HPDE6-E6E7 (cell line): ENCODE measurements around the gene ZDHHC7.
"Not testable (repeated sequence)": the region's sequence is repeated elsewhere in the genome, so short reads cannot be mapped to it uniquely, and the experiment has no call there.

Experiments used
- DNase-seq: peaks from one replicate; pipeline ENCODE4 v3.0.0; 2011; ENCODE audit warnings: missing footprints; ENCODE audit errors: extremely low spot score

The ZDHHC7 gene, protein sequence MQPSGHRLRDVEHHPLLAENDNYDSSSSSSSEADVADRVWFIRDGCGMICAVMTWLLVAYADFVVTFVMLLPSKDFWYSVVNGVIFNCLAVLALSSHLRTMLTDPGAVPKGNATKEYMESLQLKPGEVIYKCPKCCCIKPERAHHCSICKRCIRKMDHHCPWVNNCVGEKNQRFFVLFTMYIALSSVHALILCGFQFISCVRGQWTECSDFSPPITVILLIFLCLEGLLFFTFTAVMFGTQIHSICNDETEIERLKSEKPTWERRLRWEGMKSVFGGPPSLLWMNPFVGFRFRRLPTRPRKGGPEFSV

DNA sequence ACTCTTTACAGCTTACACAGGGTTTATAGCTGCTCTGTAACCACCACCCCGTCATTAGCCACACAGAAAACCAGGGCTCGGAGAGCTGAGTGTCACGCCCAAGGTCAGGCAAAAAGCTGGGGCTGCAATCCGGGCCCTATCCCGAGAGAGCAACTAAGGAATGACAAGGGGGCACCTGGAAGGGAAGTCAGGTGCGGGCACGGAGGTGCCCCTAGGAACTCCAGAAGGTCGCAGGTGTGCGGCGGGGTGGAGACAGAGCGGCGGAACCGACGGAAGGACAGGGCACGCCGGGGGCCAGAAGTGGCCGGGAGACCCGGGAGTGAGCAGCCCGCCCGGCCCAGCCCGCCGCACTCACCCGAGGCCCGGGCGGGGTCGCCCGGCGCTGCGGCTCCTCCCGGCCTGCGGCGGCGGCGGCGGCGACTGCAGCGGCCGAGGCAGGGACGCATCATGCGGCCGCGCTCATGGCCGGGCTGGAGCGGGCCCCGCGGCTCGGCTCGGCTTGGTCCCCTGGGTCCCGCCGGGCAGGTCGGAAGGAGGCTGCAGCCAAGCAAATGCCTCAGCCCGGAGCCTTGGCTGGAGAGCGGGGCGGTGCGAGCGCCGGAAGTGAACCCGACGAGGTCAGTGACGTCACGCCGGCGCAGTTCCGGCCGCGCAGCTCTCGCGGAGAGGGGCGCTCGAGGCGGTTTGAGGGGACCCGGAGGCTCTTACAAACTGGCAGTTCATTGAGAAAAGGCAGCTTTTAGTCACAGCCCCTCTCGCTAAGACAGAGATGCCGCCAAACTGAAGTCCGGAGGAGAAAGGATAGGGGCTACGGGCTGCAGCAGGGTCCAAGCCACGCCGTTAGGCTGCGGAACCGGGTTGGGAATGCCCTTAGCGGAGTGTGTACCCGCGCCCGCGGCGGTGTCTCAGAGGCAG lies at the start of gene ZDHHC7:
Gene ZDHHC7 (minus strand): TSS at position 605 of the 915 bp plus-strand sequence. CDS start 20,917 bp downstream, outside the sequence.
- DNase-seq: peak; percentile 83

DNA sequence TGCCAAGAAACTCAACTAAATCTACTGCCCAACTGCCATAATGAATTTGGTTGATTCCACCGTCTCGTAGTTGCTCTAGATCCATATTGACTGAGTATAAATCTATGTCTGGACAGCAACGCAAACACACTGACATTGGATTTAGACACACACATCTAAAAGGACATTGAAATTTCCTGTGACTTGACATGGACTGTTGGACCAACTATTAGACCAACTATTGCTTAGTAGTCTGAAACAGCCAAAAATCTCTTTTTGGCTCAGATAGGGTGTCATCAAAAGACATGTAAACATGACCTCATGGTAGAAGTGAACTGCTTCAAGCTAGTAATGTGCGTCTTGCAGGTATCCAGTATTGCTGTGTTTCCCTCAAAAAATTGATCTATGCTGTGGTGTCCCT lies 47.6 kb upstream of the ZDHHC7 start:
- no peak for DNase-seq

DNA sequence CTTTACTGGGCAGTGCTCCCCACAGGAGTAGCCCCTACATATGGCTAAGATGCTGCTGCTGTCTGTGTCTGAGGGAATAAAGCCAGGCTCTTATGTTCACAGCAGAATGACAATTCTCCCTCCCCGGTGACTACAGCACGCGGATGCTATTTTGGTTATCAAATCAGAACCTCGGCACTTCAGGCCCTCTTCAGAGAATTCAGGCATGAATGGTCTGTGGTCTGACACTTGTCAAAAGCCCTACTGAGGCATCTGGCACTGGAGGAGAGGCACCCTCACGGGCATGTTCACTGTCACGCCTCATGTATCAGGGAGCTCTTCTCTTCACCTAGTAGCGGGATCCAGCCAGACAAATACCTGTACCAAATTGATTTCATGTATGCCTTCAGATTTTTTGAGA lies 46.6 kb upstream of the ZDHHC7 start:
- DNase-seq: no peak

DNA sequence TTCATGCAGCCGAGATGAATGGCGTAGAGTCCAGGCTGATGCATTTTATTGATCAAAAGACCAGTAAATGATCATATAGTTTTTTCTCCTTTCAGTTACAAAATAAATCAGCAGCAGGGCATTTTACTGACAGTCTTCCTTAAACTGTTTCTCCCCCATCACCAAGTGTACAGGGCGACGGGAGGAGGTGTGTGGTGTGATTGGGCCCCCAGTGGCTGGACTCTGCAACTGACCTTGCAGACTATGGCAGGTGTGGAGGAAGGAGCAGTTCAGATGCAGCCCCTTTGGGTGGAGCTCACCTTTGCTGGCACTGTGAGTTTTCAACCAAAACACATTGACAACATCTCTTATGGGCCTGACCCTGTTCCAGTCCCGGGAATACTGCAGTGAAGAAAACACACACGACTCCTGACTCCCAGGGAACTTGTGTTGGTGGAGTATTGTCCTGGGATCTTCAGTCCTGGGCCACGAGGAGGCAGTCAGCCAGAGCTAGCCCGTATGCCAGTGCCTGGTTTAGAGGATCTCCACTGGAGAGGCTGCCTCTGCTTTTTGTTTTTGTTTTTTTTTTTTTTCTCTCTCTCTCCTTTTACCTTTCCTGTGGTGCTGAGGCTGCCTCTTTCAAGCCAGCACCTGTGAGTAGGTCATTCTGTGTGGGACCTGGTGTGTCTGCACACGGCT lies 46.0 kb upstream of the ZDHHC7 start:
- DNase-seq: peak; percentile 50

DNA sequence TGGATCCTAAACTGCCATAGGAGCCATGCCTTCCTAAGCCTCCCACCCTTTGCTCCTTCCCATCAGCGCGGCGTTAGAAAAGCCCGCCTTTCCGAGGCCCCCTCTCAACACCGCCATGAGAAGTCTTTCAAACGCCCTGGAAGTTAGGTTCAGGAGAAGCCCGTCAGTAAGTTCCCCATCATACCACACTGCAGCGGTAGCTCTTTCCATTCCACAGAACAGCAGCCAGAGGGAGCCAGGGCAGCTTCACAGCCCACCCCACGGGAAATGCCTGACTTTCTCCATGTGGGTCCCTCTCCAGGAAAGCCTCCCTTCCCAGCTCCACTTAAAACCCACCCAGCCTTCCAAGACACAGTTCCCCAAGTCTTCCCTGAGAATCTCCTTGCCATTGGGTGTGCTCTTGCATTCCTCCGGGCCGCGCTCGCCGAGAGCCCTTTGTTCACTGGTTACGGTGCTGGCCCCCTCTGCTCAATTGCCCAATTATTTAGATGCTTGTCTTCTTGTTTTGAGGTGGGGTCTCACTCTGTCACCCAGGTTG lies 44.9 kb upstream of the ZDHHC7 start:
- no peak for DNase-seq

DNA sequence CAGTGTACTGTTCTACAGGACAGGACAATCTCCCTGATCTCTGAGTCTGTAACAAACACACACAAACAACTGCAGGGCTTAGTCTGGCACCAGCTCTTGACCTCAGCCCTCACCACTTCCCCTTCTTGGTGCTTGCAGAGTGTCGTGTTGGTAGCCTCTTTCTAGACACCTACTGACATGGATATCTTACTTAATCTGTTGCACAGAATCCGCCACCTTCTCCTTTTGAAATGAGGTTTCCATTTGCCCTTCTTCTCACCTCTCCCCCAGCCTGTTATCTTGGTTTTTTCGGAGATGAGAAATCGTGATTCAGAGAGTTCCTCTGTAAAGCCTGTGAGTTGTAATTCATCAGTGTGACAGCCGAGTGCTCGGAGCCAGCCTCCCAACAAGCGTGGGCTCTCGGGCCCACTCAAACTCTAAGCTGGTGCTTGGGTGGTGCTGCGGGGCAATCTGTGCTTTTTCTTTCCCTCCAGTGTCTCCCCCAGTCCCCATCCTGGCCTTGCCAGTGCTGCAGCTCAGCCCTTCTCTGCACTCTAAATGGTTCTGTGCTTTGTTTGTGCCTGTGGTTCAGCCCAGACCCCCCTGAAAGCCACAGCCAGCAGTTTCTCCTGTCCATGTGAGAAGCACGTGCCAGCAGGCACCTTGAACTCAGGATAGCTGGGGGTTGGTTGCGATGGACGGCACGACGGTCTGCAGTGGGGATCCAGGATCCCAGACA lies 44.3 kb upstream of the ZDHHC7 start:
- no peak for DNase-seq

DNA sequence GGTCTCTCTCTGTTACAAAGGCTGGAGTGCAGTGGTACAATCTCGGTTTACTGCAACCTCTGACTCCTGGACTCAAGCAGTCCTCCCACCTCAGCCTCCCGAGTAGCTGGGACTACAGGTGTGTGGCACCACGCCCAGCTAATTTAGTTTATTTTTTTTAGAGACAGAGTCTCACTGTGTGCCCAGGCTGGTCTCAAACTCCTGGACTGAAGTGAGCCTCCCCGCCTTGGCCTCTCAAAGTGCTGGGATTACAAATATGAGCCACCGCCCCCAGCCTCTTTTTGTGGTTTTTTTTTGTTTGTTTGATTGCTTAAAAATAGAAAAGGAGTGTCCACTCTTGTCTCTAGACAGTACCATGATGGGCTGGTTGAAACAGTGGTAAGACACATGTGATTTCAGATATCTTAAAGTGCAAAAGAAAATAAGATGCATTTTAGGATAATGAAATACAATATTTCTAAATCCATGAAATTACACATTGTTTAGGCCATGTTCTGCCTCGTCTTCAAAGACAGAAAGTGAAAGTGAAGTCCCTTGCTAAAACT lies 43.7 kb upstream of the ZDHHC7 start:
- no peak for DNase-seq

DNA sequence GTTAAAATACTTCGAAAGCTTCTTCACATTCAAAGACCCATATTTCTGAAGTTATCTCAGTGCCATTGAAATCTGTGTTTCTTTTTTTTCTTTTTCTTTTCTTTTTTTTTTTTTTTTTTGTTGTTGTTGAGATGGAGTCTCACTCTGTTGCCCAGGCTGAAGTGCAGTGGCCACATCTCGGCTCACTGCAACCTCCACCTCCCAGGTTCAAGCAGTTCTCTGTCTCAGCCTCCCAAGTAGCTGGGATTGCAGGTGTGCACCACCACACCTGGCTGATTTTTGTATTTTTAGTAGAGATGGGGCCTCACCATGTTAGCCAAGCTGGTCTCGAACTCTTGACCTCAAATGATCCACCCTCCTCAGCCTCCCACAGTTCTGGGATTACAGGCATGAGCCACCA lies 43.0 kb upstream of the ZDHHC7 start:
- not testable (repeated sequence) for DNase-seq

DNA sequence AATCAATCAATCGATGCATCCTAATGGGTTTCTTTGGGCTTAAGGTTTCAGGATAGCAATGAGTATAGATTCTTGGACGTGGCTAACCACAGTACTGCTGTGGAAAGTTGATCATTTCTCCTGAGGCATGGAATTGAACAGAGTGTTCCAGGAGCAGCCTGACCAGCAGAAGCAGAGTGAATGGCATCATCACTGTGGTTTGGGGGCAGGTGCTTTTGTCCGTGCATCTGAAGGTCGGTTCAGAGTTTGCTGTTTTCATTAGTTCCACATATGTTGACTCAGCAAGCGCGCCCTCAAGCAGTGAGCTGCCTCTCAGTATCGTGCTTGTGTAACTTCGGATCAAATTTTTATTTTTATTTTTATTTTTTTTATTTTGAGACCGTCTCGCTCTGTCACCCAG lies 41.2 kb upstream of the ZDHHC7 start:
- DNase-seq: no peak

DNA sequence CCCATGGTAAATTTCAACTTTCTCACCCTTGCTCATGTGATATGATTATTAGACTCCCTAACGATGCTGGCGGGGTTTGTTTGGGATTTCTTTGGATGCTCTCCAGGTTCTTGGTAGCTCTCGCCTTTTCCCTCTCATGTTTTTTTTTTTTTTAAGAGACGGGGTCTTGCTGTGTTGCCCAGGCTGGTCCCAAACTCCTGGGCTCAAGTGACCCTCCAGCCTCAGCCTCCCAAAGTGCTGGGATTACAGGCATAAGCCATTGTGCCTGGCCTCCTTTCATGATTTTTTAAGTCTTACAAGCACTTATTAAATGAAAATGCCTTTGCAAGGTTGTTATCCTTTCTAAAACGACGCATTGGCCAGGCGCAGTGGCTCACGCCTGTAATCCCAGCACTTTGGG lies 40.3 kb upstream of the ZDHHC7 start:
- no peak for DNase-seq

DNA sequence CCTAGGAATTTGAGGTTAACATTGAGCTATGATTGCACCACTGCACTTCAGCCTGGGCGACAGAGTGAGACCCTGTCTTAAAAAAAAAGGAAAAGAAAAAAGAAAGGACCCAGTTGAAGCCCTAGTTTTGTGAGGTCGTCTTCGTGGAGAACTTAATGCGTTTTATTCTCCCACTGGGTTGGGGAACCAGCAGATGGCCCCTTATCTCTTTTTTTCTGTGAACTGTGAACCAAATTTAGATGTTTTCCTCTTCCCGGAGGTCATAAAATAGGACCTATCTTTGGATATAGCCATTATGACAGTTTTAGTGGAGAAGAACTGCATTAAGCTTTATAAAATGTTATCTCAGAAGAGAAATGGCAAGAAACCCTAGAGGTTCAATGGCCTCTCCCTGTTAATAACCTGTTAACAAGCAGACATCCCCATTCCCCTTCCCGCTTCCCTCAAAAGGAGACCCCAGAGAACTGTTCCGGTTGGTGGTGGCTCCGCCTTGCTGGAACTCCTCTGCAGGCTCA lies 39.8 kb upstream of the ZDHHC7 start:
- no peak for DNase-seq

DNA sequence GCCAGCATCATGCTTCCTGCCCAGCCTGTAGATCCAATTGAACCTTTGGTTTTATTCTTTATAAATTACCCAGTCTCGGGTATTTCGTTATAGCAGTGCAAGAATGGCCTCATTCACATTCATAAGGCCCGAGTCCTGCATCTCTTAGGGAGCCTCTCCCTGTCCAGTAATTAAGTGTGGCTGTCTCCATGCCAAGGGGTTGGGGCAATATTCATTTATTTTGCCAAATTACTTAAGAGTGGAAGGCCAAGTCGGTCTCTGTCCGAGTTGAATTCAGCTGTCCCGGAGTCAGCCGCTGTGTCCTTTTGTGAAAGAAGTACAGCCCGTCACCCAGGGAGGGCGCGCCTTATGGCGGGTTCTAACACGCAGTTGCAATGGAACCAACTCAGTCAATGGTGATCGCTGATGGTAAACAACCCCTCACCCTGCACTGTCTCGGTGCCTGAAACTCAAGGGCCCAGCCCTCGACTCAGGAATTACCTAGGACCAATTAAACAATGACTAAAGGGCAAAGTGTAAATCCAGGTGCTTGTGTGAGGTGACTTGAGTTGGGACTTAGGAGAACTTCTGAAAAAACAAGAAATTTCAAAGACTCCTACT lies 38.5 kb upstream of the ZDHHC7 start:
- DNase-seq: no peak

DNA sequence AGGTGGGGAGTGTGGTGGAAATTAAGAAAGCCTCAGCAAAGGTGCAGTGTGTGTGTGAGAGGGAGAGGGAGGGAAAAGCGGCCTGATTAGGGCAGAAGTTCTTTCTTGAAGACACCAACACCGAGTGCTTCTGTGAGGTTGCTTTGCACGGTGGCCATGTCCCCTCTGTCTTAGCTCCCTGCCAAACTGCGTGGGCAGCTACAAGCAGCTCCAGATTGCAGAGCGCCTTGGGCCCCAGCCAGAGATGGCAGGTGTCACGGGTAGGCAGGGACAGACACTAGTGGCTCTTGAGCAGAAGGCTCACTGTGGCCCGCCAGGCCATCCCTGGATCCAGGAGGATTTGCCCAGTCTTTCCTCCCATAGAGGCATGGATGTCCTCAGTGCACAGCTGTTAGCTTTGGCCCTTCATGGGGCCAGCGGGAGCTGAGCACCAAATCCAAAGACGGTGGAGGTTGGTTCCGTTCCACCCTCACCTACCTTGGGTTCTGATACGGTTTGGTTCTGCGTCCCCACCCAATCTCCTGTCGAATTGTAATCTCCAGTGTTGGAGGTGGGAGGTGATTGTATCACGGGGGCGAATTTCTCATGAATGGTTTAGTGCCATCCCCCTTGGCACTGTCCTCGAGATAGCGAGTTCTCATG lies 37.7 kb upstream of the ZDHHC7 start:
- no peak for DNase-seq

DNA sequence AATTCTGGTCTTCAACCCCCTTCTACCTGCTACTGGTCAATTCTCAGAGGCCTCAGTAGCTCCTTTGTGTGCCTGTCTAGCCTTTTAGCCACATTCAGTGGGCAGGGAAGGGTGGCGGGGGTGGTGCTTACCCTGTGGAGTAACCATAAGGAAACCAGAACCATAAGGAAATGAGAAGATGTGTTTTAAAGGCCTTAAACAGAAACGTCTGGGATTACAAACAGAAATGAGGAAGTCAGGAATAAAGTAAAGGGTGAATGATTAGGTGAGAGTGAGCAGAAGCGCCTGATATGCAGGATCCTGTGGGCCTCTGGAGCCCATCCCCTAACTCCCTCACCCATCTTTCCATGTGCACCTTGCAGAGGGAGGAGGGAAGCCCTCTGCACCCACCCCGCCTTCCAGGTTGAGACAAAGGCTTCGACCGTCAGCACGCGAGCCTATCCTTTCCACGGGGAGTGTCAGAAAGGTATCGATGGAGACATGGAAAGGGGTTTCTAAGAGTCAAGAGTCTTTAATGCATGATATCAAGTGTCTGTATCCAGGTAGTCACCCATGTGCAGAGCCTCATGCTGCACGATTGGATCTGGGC lies 36.6 kb upstream of the ZDHHC7 start:
- no peak for DNase-seq

DNA sequence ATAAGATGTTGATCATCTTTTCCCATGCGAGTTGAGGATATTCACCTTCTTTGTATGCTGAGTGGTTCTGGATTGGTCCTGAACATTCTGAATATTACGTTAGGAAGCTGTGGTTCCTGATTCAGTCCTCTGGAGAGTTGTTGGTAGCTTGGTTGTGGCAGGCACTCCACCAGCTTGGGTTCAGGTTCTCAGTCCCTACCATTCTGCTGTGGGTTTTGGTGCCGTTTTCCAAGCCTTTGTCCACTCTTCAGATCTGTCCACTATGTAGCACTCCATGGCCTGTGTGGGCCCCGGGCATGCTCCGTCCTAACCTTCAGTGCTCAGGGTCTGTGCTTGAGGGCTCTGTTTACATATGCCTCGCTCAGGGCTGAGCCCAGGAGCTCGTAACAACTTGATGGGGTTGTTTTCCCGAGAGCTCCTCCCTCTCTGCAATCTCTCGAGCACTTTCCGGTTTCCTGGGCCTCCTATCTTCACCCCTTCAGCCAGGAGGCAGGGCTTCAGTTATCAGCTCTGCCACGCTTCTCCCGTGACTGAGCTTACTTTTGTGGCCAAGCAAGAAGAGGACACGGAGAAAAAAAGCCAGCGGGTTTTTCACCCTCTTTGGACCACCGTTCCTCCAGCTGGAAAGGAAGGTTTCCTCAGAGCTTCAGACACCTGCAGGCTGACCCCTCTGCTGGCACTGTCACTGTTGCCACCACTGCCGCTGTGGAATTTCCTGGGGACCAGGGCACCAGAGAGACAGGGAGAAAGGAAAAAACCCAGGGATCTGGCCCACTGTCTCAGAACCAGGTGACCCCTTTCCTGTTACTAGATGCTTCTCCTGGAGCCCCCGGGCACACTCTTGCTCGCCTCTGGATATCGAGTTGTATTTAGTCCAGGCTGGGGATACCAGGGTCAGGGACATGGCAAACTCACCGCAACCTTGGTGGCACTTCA lies 35.9 kb upstream of the ZDHHC7 start:
- DNase-seq: no peak

DNA sequence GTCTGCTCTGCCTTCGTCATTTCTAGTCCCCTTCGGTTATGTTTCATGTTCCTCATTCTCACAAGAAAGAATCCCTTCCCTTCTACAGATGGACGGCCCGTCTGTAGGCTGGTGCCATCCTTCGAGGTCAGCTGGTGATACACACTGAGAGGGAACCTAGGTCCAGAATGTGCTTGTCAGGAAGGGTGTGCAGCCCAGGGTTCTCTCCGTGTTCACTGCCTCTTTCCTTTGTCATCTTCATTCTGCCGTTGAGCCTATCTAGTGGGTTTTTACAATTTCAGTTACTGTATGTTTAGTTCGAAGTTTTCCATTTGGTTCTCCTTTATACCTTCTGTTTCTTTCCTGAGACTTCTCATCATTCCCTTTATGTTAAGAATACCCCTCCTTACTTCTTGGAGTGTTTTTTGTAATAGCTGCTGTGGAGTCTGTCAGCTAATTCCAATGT lies 35.2 kb upstream of the ZDHHC7 start:
- DNase-seq: no peak

DNA sequence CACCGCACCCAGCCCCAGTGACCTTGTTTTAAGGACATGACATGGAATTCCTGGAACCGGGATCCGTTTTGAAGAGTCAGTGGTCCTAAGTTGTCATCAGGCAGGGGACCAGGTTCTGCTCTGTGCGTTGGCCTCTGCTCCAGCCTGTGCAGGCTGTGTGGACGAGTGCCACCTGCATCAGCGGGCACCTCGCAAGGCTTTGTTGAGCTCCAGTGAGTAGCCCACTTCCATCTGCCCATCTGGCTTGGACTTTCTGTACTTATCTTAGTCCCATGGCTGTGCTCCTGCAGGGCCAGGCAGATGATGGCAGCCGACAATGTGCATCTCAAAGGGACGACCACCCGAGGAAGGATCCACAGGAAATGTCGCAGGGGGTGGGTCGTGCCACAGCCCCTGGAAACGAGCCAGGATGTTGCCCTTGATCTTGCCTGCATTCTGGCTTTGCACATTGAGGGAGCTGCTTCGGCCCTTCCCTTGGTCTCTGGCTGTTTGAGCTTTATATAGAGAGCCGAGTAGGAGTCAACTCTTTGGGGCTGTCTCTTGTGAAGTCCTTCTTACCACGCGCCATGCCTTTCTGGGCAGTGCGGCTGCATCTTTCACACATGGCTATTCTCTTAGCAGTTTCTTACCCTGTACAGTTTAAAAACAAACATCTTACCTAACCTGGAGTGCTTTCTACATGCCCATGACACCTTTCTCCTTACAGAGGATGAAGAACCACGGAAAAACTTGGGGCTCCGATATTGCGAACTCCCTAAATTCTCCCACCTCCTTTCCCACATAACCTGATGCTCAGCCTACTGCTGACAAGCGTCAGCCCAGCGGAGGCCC lies 34.5 kb upstream of the ZDHHC7 start:
- no peak for DNase-seq

DNA sequence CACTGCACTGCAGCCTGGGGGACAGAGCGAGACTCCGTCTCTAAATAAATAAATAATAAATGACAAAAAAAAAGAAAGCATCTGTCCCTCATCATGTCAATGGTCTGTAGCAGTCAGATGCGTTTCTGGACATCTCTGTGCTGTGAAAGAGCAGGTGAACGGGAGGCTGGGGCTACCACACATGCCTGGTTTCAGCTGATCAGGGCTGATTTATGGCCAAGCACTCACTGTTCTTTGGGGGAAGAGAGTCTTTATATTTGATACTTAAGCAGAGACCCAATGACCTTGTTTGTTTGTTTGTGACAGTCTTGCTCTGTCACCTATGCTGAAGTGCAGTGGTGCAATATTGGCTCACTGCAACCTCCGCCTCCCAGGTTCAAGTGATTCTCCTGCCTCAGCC lies 33.7 kb upstream of the ZDHHC7 start:
- no peak for DNase-seq
